Tibial nerve (tissue), 4 donors: ENCODE results near the gene CHKB. TPM values are rescaled to one million over a fixed set of nuclear protein-coding genes. Genes with fewer than 3 reads are reported as not detected.

ENCODE experiments used
- DNase-seq, 2 donors: peaks; one replicate each; pipeline ENCODE4 v3.0.0-alpha.2; 2019; ENCODE audit warnings: low spot score in 2 of 2
- H3K27ac ChIP-seq, 4 donors: fragments of 200-600 bp; sonication (generic) in 3 of 4; one replicate each; pipeline ENCODE4 v1.5.1; 2017 to 2019; ENCODE audit warnings: mild to moderate bottlenecking in 1 of 4
- H3K27me3 ChIP-seq, 2 donors: fragments of 200-600 bp; sonication (generic) in 1 of 2; one replicate each; pipeline versions ENCODE4 v1.5.1 to v1.6.0; 2017 to 2019
- H3K36me3 ChIP-seq, 3 donors: fragments of 200-600 bp; sonication (generic); one replicate each; pipeline ENCODE4 v1.5.1; 2018 to 2019
- H3K4me1 ChIP-seq, 4 donors: fragments of 200-600 bp; sonication (generic) in 3 of 4; one replicate each; pipeline ENCODE4 v1.5.1; 2017 to 2019
- H3K4me3 ChIP-seq, 4 donors: fragments of 200-600 bp; sonication (generic) in 3 of 4; one replicate each; pipeline ENCODE4 v1.5.1; 2017 to 2019; ENCODE audit warnings: mild to moderate bottlenecking in 1 of 4, moderate library complexity in 1 of 4
- H3K9me3 ChIP-seq, 4 donors: fragments of 200-600 bp; sonication (generic) in 3 of 4; one replicate each; pipeline ENCODE4 v1.5.1; 2017 to 2019
- EP300 ChIP-seq, 2 donors: sonication (generic); formaldehyde crosslinking; IDR thresholded peaks; one replicate each; pipeline ENCODE4 v1.6.1; 2017; ENCODE audit warnings: antibody characterized with exemption in 2 of 2, mild to moderate bottlenecking in 1 of 2
- POLR2A ChIP-seq, 2 donors: fragments of 450-650 bp; IDR thresholded peaks; one replicate each; pipeline ENCODE4 v1.6.1; 2017; ENCODE audit warnings: antibody characterized with exemption in 2 of 2, mild to moderate bottlenecking in 2 of 2, moderate library complexity in 2 of 2
- WGBS, 2 donors: methylation state at CpG; one replicate each; pipeline ENCODE4 v1.1.5; 2018; 5-methylcytosine and 5-hydroxymethylcytosine counted together
- total RNA-seq, 4 donors: library from RNA; depleted of rRNA; stranded (reverse); fragments of >200 nt; gene quantifications; one replicate each; pipeline ENCODE4 v1.1.0, GENCODE V29; 2016
- TF ChIP-seq, protein P1 (sequence below), 5 experiments: fragments of 200-600 bp in 3 of 5; fragments of 450-650 bp in 2 of 5; sonication (generic) in 3 of 5; IDR thresholded peaks; one replicate each; pipeline ENCODE4 v1.5.1; 2016 to 2019; ENCODE audit warnings: antibody characterized with exemption in 5 of 5, mild to moderate bottlenecking in 3 of 5, moderate library complexity in 2 of 5

The CHKB gene, protein sequence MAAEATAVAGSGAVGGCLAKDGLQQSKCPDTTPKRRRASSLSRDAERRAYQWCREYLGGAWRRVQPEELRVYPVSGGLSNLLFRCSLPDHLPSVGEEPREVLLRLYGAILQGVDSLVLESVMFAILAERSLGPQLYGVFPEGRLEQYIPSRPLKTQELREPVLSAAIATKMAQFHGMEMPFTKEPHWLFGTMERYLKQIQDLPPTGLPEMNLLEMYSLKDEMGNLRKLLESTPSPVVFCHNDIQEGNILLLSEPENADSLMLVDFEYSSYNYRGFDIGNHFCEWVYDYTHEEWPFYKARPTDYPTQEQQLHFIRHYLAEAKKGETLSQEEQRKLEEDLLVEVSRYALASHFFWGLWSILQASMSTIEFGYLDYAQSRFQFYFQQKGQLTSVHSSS
- 10 to 100 TPM; 55.9 to 95.4 (median 74.4) TPM for total RNA-seq

DNA sequence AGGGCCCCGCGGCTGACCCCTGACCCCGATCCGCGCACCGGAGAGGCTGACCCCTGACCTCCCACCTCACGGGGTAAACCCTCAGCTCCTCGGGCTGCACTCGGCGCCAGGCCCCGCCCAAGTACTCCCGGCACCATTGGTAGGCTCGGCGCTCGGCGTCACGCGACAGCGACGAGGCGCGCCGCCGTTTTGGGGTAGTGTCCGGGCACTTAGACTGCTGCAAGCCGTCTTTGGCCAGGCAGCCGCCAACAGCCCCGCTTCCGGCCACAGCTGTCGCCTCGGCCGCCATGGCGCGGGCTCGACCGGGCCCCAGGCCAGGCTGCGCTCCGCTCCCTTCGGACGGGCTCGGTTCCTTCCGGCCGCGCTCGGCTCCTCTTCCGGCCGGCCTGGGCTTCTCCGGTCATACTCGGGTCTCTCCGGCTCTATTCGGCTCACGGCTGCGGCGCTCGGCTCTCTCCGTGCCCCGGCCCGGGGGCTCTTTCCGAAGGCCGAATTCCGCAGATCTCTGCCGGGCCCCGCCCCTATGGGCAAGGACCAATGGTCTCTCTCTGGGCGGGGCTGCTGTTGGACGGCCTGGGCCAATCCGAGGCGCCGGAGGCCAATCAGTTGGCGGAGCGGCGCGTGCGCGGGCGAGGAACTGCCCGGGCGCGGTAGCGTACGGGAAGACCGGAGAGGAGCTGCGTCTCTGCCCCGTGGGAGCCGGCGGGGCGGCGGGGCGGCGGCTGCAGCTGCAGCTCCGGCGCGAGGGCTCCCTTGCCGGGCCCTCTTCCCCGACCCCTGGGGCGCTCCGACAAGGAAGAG is at the start of gene CHKB:
Gene CHKB (minus strand): TSS at position 357 of the 801 bp plus-strand sequence. CDS start 68 bp downstream, at position 289.
- Histone ChIP-seq H3K36me3 (peaks cover 0 to 29% (median 0%) of the 10 kb centered on the region in 3 donors), H3K27ac (peak within 1 kb of the TSS; percentile 92 to 99 (median 96)), H3K27me3 (peaks cover 0 to 5% of the 10 kb centered on the region in 2 donors), H3K4me1 (peaks cover 0 to 39% (median 17%) of the 10 kb centered on the region in 4 donors), H3K4me3 (peak within 1 kb of the TSS; percentile 74 to 91 (median 88)), H3K9me3 (no peaks in the 10 kb centered on the region)
- TF ChIP-seq EP300 (IDR thresholded peaks at IDR 0.05) (peak; percentile 88), POLR2A (IDR thresholded peaks at IDR 0.05) (peak; percentile 94 to 97)
- TF ChIP-seq, protein P1, sequence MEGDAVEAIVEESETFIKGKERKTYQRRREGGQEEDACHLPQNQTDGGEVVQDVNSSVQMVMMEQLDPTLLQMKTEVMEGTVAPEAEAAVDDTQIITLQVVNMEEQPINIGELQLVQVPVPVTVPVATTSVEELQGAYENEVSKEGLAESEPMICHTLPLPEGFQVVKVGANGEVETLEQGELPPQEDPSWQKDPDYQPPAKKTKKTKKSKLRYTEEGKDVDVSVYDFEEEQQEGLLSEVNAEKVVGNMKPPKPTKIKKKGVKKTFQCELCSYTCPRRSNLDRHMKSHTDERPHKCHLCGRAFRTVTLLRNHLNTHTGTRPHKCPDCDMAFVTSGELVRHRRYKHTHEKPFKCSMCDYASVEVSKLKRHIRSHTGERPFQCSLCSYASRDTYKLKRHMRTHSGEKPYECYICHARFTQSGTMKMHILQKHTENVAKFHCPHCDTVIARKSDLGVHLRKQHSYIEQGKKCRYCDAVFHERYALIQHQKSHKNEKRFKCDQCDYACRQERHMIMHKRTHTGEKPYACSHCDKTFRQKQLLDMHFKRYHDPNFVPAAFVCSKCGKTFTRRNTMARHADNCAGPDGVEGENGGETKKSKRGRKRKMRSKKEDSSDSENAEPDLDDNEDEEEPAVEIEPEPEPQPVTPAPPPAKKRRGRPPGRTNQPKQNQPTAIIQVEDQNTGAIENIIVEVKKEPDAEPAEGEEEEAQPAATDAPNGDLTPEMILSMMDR (IDR thresholded peaks at IDR 0.05) = peak in 2 of 5 experiments; percentile 9 to 41
- 0 to 1% methylated on average over 52 to 64 of the region's 96 CpGs for WGBS, 2 donors
- peak; percentile 95 for DNase-seq

DNA sequence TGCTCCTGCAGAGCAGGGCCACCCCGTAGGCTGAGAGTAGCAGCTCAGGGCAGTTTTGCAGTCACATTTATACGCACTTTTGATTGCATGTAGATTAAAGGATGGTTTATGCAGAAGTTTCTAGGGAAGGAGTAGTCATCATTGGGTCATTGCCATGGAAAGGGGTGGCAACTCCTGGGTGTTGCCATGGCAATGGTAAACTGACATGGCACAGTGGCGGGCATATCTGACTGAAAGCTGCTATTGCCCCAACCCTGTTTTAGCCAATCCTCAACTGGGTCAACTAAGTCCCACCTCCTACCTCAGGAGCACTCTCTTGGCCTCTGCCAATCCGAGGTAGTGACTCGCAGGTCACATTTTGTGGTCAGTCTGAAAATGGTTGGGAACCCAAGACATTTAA is 47.7 kb upstream of the CHKB start:
- H3K36me3 ChIP-seq = peaks cover 0 to 10% (median 0%) of the 10 kb centered on the region in 3 donors
- TF ChIP-seq, protein P1 (IDR thresholded peaks at IDR 0.05) = no peak
- no peak for TF ChIP-seq POLR2A (IDR thresholded peaks at IDR 0.05)
- TF ChIP-seq EP300 (IDR thresholded peaks at IDR 0.05) = no peak
- H3K27ac ChIP-seq = no peak overlapping the region
- DNase-seq = no peak
- H3K27me3 ChIP-seq = no peaks in the 10 kb centered on the region
- no peak overlapping the region for H3K4me3 ChIP-seq
- H3K4me1 ChIP-seq = peaks cover 0 to 23% (median 17%) of the 10 kb centered on the region in 4 donors
- 89 to 92% methylated on average over 5 of the region's 5 CpGs for WGBS, 2 donors
- H3K9me3 ChIP-seq = no peaks in the 10 kb centered on the region

DNA sequence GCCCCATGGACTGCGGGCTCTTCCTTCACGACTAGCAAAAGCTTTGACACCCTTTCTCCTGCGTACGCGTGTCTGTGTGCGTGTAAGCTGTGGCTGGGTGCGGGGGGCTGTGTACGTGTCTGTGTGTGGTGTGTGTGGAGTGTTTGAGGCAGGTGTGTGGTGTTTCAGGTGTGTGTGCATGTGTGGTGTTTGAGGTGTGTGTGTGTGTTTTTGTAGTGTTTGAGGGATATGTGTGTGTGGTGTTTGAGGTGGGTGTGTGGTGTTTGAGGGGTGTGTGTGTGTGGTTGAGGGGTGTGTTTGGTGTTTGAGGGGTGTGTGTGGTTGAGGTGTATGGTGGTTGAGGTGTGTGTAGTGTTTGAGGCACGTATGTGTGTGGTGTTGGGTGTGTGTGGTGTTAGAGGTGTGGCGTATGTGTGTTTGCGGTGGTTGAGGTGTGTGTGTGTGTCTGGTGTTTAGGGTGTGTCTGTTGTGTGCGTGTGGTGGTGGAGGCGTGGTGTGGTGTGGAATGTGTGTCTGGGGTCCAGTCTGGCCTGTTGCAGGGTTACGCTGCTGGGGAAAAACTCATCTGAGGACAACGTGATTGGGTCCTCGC is 46.0 kb upstream of the CHKB start:
- no peak for DNase-seq
- WGBS, 2 donors = 31 to 35% methylated on average over 16 of the region's 16 CpGs

DNA sequence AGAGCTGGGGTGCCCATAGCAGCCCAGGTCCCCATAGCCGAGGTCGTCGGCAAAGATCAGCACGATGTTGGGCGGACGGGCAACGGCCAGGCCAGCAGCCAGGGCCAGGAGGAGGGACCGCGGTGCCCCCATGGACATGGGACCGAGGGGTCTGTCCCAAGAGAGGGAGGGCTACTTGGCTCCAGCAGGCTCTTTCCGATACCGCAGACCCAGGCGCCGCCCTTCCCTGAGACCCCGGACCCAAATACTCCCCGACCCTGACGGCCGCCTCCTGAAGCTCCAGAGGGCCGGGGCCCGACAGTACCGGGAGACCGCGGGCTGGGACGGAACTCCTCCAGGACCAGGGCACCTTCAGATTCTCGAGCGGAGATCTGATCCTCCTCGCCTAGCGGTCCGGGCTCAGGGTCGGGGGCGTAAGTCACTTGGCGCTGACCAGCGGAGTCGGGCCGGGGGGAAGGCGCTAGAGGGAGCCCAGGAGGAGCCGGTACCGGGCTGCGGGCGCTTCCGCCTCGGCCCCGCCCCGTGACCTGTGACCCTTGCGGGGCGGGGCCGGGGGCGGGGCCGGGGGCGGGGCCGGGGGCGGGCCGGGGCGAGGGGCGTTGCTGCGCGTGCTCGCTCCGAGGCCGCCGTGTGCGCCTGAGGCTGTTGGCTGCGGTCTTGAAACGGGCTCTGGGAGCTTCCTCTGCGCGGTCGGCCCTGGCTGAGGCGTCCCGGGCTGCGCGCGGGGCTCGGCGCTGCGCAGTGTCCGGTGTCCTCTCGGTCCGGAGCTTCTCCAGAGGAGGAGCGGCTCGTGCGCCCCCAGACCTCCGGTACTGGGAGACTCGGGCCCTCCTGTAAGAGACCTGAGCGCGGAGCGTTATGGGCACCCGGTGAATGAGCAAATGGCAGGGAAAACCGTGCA is 45.2 kb upstream of the CHKB start, which contains the start of gene ARSA:
Gene ARSA (minus strand): TSS at position 511 of the 901 bp plus-strand sequence. CDS start 373 bp downstream, at position 138.
- WGBS, 2 donors = 0 to 3% methylated on average over 12 to 30 of the region's 88 CpGs
- peaks cover 0 to 23% (median 17%) of the 10 kb centered on the region in 4 donors for H3K4me1 ChIP-seq
- TF ChIP-seq POLR2A (IDR thresholded peaks at IDR 0.05) (peak in 1 of 2 donors; percentile 47), EP300 (IDR thresholded peaks at IDR 0.05) (peak in 1 of 2 donors; percentile 59)
- TF ChIP-seq, protein P1 (IDR thresholded peaks at IDR 0.05) = peak in 3 of 5 experiments; percentile 51 to 53 (median 51)
- peaks cover 0 to 23% (median 0%) of the 10 kb centered on the region in 3 donors for H3K36me3 ChIP-seq
- peak within 1 kb of the TSS; percentile 55 to 87 (median 74) for H3K4me3 ChIP-seq
- DNase-seq = peak; percentile 47 to 61
- H3K27ac ChIP-seq = peak within 1 kb of the TSS; percentile 64 to 87 (median 78)
- no peaks in the 10 kb centered on the region for H3K9me3 ChIP-seq
- no peaks in the 10 kb centered on the region for H3K27me3 ChIP-seq

More for the DNA sequence above, 46.0 kb upstream of the CHKB start:
- TF ChIP-seq EP300 (IDR thresholded peaks at IDR 0.05) (no peak), POLR2A (IDR thresholded peaks at IDR 0.05) (no peak)
- TF ChIP-seq, protein P1 (IDR thresholded peaks at IDR 0.05) = no peak
- peaks cover 0 to 23% (median 17%) of the 10 kb centered on the region in 4 donors for H3K4me1 ChIP-seq
- no peaks in the 10 kb centered on the region for H3K27me3 ChIP-seq
- H3K4me3 ChIP-seq = peak overlapping the region; percentile 55 to 87 (median 74)
- peak overlapping the region in 3 of 4 donors; percentile 74 to 87 (median 74) for H3K27ac ChIP-seq
- H3K36me3 ChIP-seq = peaks cover 0 to 23% (median 0%) of the 10 kb centered on the region in 3 donors
- no peaks in the 10 kb centered on the region for H3K9me3 ChIP-seq
